GM18526 (cell line): ENCODE results near the gene ASPA.

Experiments
- POLR2A ChIP-seq: IDR thresholded peaks from 3 replicates; pipeline ENCODE4 v1.6.1; 2011; ENCODE audit not compliant: insufficient read length; ENCODE audit errors: extremely low read depth

ASPA gene

GRCh38 chr17:3544365-3544764 lies 68.6 kb downstream of the ASPA start:
- TF ChIP-seq POLR2A = no peak

GRCh38 chr17:3545151-3545550 lies 69.4 kb downstream of the ASPA start:
- no peak for TF ChIP-seq POLR2A

- no peak for TF ChIP-seq POLR2A
Observed at GRCh38 chr17:3546521-3546920, 70.7 kb downstream of the ASPA start.

GRCh38 chr17:3546997-3547396 lies 71.2 kb downstream of the ASPA start:
- no peak for TF ChIP-seq POLR2A

GRCh38 chr17:3547628-3548027 lies 71.8 kb downstream of the ASPA start:
- no peak for TF ChIP-seq POLR2A

- TF ChIP-seq POLR2A = no peak
Observed at GRCh38 chr17:3549610-3550162, 73.9 kb downstream of the ASPA start.

GRCh38 chr17:3551189-3551588 lies 75.4 kb downstream of the ASPA start:
- no peak for TF ChIP-seq POLR2A

GRCh38 chr17:3552916-3553315 lies 77.1 kb downstream of the ASPA start:
- TF ChIP-seq POLR2A = no peak
